ENCODE measurements around the gene NEK9. TPM values are rescaled to one million over a fixed set of nuclear protein-coding genes. Genes with fewer than 3 reads are reported as not detected.

Gene NEK9
- total and polyA plus RNA-seq, 9 of the 15 experiments (the other 6 are each of a cell fraction or from before 2014, with no cell fraction given), result 2.8 to 39.6 (median 19.8) TPM

- ChIA-PET POLR2A (interaction anchor here (0.6 to 0.7 kb wide), 2 partner anchors 132 to 154 kb away, joined by 3 read pairs; no protein-coding TSS in a partner anchor), CTCF (ENCODE audit: low intra/inter-chr PET ratio) (no interaction called here)
- H3K27ac ChIP-seq (ENCODE audit: extremely low read depth, low read depth, low read length), result no peak overlapping the region
- no TSS peak for BruUV-seq (replicated peaks)
- no peaks in the 10 kb centered on the region for H4K20me1 ChIP-seq (replicated peaks; ENCODE audit: control insufficient read depth, insufficient read depth, low read length)
- H3K79me2 ChIP-seq (ENCODE audit: control insufficient read depth, insufficient read depth, low read length), result no peaks in the 10 kb centered on the region
- H3K9ac ChIP-seq (ENCODE audit: insufficient read depth in 1 of 2, low read depth in 2 of 2, low read length in 2 of 2), result no peak overlapping the region
- no peak overlapping the region for H3K4me2 ChIP-seq (ENCODE audit: insufficient read depth, low read length)
- ATAC-seq, result no peak
- H3K27me3 ChIP-seq (ENCODE audit: control insufficient read depth in 2 of 2, insufficient read depth in 2 of 2, low read length in 2 of 2), result no peaks in the 10 kb centered on the region
- DNase-seq (ENCODE audit: extremely low read depth in 1 of 4, low spot score in 3 of 4), result no peak
- H3K4me3 ChIP-seq, result no peak overlapping the region
- FAIRE-seq, result no peak
- H3K4me1 ChIP-seq (replicated peaks in 1 of 2; ENCODE audit: control insufficient read depth in 2 of 2, insufficient read depth in 2 of 2, low read length in 2 of 2), result no peaks in the 10 kb centered on the region
- no peaks in the 10 kb centered on the region for H3K9me1 ChIP-seq (ENCODE audit: control insufficient read depth, insufficient read depth, low read length)
- no peak overlapping the region for H2AFZ ChIP-seq (ENCODE audit: low read depth, low read length)
- H3K9me3 ChIP-seq (replicated peaks; ENCODE audit: control insufficient read depth, insufficient read depth, low read depth, low read length), result no peaks in the 10 kb centered on the region
- WGBS (ENCODE audit: insufficient coverage, low coverage, missing lambda C conversion rate), result 50% methylated on average over 1 of the region's 1 CpG
- TF ChIP-seq ELF1 (tag; IDR thresholded peaks at IDR 0.05) (no peak), PCBP2 (IDR thresholded peaks at IDR 0.05; ENCODE audit: low read depth, low read length, poor library complexity, severe bottlenecking) (no peak), KLF13 (tag; IDR thresholded peaks at IDR 0.05; ENCODE audit: borderline replicate concordance, low read depth) (no peak), NCOA2 (IDR thresholded peaks at IDR 0.05; ENCODE audit: partially characterized antibody in 2 of 2) (no peak), ZNF3 (CRISPR knock-in tag; IDR thresholded peaks at IDR 0.05) (no peak), ZFX (CRISPR knock-in tag; IDR thresholded peaks at IDR 0.05) (no peak)
- TF ChIP-seq, protein P1, sequence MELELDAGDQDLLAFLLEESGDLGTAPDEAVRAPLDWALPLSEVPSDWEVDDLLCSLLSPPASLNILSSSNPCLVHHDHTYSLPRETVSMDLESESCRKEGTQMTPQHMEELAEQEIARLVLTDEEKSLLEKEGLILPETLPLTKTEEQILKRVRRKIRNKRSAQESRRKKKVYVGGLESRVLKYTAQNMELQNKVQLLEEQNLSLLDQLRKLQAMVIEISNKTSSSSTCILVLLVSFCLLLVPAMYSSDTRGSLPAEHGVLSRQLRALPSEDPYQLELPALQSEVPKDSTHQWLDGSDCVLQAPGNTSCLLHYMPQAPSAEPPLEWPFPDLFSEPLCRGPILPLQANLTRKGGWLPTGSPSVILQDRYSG (tag; conservative IDR thresholded peaks at IDR 0.05; ENCODE audit: low read depth), result no peak
- TF ChIP-seq, protein P2, sequence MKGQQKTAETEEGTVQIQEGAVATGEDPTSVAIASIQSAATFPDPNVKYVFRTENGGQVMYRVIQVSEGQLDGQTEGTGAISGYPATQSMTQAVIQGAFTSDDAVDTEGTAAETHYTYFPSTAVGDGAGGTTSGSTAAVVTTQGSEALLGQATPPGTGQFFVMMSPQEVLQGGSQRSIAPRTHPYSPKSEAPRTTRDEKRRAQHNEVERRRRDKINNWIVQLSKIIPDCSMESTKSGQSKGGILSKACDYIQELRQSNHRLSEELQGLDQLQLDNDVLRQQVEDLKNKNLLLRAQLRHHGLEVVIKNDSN (CRISPR knock-in tag; IDR thresholded peaks at IDR 0.05), result no peak
- intact Hi-C loops (cut with micrococcal nuclease) (no loop called here), in situ Hi-C loops (cut with MboI) (no loop called here)
- peaks cover 34% of the 10 kb centered on the region; the same call in 2 of the 3 replicates for H3K36me3 ChIP-seq (ENCODE audit: control insufficient read depth, insufficient read depth, low read length)
These were observed 43.6 kb downstream of the NEK9 start for GRCh38 chr14:75083271-75083670.
